ENCODE results near the gene TNKS2.

The TNKS2 gene

GRCh38 chr10:91875156-91875555 is 76.9 kb downstream of the TNKS2 start:
- Histone ChIP-seq H3K79me2 (ENCODE audit: insufficient read depth, low read length) (no peaks in the 10 kb centered on the region), H3K9me3 (ENCODE audit: insufficient read depth, low read depth, low read length) (no peaks in the 10 kb centered on the region), H3K27me3 (ENCODE audit: insufficient read depth, low read length, poor library complexity, severe bottlenecking) (no peaks in the 10 kb centered on the region), H3F3A (ENCODE audit: low read depth) (no peaks in the 10 kb centered on the region), H3K4me2 (ENCODE audit: low read depth, low read length, poor library complexity, severe bottlenecking) (no peak overlapping the region), H3K36me3 (ENCODE audit: insufficient read depth, low read length) (no peaks in the 10 kb centered on the region), H2AFZ (ENCODE audit: low read length) (no peak overlapping the region), H3K4me3 (ENCODE audit: low read length, poor library complexity, severe bottlenecking) (no peak overlapping the region), H3K9me2 (replicated peaks; ENCODE audit: low read depth, low read length) (no peaks in the 10 kb centered on the region), H3K4me1 (ENCODE audit: insufficient read depth, low read length, poor library complexity, severe bottlenecking) (no peaks in the 10 kb centered on the region), H4K20me1 (ENCODE audit: insufficient read depth, low read length, poor library complexity, severe bottlenecking) (no peaks in the 10 kb centered on the region), H3K9ac (ENCODE audit: low read depth, low read length, poor library complexity, severe bottlenecking) (no peak overlapping the region)
- TF ChIP-seq EZH2phosphoT487 (IDR thresholded peaks at IDR 0.05; ENCODE audit: borderline replicate concordance), result no peak
- no peak for TF ChIP-seq CTCF (conservative IDR thresholded peaks at IDR 0.05; ENCODE audit: low read length)

- Histone ChIP-seq H3K79me2 (ENCODE audit: insufficient read depth, low read length) (no peaks in the 10 kb centered on the region), H2AFZ (ENCODE audit: low read length) (no peak overlapping the region), H3K4me3 (ENCODE audit: low read length, poor library complexity, severe bottlenecking) (no peak overlapping the region), H3K4me2 (ENCODE audit: low read depth, low read length, poor library complexity, severe bottlenecking) (no peak overlapping the region), H3K4me1 (ENCODE audit: insufficient read depth, low read length, poor library complexity, severe bottlenecking) (no peaks in the 10 kb centered on the region), H4K20me1 (ENCODE audit: insufficient read depth, low read length, poor library complexity, severe bottlenecking) (no peaks in the 10 kb centered on the region), H3K9me2 (replicated peaks; ENCODE audit: low read depth, low read length) (no peaks in the 10 kb centered on the region), H3K36me3 (ENCODE audit: insufficient read depth, low read length) (no peaks in the 10 kb centered on the region), H3K9me3 (ENCODE audit: insufficient read depth, low read depth, low read length) (no peaks in the 10 kb centered on the region), H3F3A (ENCODE audit: low read depth) (no peaks in the 10 kb centered on the region), H3K27me3 (ENCODE audit: insufficient read depth, low read length, poor library complexity, severe bottlenecking) (no peaks in the 10 kb centered on the region), H3K9ac (ENCODE audit: low read depth, low read length, poor library complexity, severe bottlenecking) (no peak overlapping the region)
- TF ChIP-seq EZH2phosphoT487 (IDR thresholded peaks at IDR 0.05; ENCODE audit: borderline replicate concordance), result no peak
- TF ChIP-seq CTCF (conservative IDR thresholded peaks at IDR 0.05; ENCODE audit: low read length), result no peak
Measured at GRCh38 chr10:91875779-91876178, 77.6 kb downstream of the TNKS2 start.

- TF ChIP-seq CTCF (conservative IDR thresholded peaks at IDR 0.05; ENCODE audit: low read length) (no peak), EZH2phosphoT487 (IDR thresholded peaks at IDR 0.05; ENCODE audit: borderline replicate concordance) (no peak)
- Histone ChIP-seq H2AFZ (ENCODE audit: low read length) (no peak overlapping the region), H3K9ac (ENCODE audit: low read depth, low read length, poor library complexity, severe bottlenecking) (no peak overlapping the region)
Measured at GRCh38 chr10:91879515-91880170, 81.4 kb downstream of the TNKS2 start.

More at GRCh38 chr10:91879515-91880170, 81.4 kb downstream of the TNKS2 start:
- no peaks in the 10 kb centered on the region for H3K79me2 ChIP-seq (ENCODE audit: insufficient read depth, low read length)
- H3K9me2 ChIP-seq (replicated peaks; ENCODE audit: low read depth, low read length), result no peaks in the 10 kb centered on the region
- H3K36me3 ChIP-seq (ENCODE audit: insufficient read depth, low read length), result no peaks in the 10 kb centered on the region
- H3K4me2 ChIP-seq (ENCODE audit: low read depth, low read length, poor library complexity, severe bottlenecking), result no peak overlapping the region
- no peaks in the 10 kb centered on the region for H3K4me1 ChIP-seq (ENCODE audit: insufficient read depth, low read length, poor library complexity, severe bottlenecking)
- no peaks in the 10 kb centered on the region for H3K9me3 ChIP-seq (ENCODE audit: insufficient read depth, low read depth, low read length)
- H3F3A ChIP-seq (ENCODE audit: low read depth), result no peaks in the 10 kb centered on the region
- H3K4me3 ChIP-seq (ENCODE audit: low read length, poor library complexity, severe bottlenecking), result no peak overlapping the region
- no peaks in the 10 kb centered on the region for H4K20me1 ChIP-seq (ENCODE audit: insufficient read depth, low read length, poor library complexity, severe bottlenecking)
- no peaks in the 10 kb centered on the region for H3K27me3 ChIP-seq (ENCODE audit: insufficient read depth, low read length, poor library complexity, severe bottlenecking)

Data from Loucy (cell line).